Superior temporal gyrus (tissue), 1 donor: ENCODE measurements around the gene MAFG.

Experiments
- DNase-seq: peaks from one replicate; pipeline ENCODE4 v3.0.0-alpha.2; 2016; ENCODE audit errors: extremely low spot score

Gene MAFG

DNA sequence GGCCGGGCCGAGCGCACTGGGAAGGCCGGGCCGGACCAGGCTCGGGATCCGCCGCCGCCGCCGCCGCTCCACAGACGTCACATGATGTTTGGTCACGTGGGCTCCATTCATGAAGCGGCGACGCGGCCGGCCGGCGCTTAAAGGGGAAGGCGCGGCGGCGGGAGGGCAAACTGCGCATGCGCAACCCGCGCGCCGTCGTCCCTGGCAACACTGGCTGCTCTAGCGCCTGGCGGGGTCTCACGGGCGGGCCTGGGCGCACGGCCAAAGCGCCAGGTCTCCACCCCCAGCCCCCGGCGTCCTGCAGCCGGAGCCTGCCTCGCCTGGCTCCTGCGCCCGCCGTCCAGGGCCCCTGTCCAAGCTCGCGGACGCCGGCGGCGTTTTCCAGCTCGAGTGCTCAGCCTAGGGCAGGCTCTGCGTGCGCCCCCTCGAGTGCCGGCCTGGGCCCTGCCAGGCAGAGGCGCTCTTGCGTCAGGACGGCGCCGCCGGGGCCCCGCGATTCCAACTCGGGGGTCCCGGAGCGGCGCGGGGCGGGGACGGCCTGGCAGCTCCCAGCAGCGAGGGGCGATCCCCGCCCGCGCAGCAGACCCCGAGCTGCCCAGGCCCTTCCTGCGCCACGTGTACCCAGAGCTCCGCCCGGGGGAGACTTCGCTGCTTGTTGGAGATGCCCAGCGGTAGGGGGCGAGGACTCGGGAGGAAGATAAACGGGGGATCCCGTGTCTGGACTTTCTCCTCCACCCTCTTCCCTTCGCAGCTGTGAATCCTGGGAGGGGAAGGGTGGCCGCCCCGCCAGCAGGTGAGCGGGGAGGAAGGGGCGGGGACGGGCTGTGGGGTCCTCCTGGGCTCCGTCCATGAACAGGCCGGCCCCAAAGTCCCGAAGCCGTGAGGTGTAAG lies at the start of gene MAFG:
Gene MAFG (minus strand): TSS at position 83 of the 891 bp plus-strand sequence. CDS start 4,550 bp downstream, outside the sequence.
- peak; percentile 96 for DNase-seq

GRCh38 chr17:81976332-81977210 lies 49.0 kb upstream of the MAFG start:
- DNase-seq: no peak

GRCh38 chr17:81973432-81973831 lies 45.9 kb upstream of the MAFG start:
- no peak for DNase-seq

- DNase-seq: no peak
These were observed 41.6 kb upstream of the MAFG start for GRCh38 chr17:81968850-81969812.

DNA sequence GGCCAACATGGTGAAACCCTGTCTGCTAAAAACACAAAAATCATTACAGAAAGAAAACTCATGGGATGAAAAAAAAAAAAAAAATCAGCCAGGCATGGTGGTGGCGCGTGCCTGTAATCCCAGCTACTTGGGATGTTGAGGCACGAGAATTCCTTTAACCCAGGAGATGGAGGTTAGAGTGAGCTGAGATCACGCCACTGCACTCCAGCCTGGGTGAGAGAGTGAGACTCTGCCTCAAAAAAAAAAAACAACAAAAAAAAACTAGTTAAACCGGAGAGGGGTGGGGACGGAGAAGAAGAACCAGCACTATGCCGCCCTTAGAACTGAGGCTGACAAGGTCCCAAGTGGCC lies 40.8 kb upstream of the MAFG start:
- no peak for DNase-seq

DNA sequence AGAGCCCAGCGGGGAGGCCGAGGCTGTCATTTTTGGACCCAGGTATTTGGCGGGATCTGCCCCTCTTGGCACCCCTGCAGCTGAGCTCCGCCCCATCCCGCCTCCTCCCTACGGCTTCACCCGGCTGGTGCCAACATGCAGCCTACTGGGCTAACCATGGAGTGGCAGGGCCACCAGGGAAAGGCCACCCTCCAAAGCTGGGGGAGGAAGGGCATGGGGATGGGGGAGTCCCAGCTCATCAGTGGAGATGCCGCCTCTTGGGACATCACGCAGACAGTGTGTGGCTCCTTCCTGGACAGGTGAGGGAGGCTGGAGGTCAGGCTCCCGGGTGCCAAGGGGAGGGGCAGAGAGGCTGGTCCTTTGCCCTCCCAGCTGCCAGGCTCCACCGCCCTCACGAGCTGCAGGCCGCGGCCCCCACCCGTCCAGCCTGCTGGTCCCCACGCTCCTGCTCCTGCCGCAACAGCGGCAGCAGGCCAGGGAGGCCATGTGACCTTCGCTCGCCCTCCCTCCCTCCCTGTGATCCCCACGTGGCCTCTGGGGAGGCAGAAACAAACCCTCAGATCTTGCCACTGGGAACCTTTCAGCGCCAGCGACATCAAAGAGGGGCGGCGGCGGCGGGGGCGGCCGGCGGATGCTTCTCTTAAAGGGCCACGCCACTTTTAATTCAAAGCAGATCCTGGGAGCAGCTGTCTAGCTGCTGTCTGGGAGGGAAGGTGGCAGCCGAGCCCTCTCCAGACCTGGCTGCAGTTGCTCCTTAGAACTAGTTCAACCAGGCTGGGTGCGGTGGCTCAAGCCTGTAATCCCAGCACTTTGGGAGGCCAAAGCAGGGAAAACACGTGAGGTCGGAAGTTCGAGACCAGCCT lies 40.2 kb upstream of the MAFG start:
- peak; percentile 84 for DNase-seq

GRCh38 chr17:81967244-81967532 lies 39.7 kb upstream of the MAFG start:
- DNase-seq: no peak

GRCh38 chr17:81966343-81967243 lies 39.1 kb upstream of the MAFG start:
- no peak for DNase-seq

DNA sequence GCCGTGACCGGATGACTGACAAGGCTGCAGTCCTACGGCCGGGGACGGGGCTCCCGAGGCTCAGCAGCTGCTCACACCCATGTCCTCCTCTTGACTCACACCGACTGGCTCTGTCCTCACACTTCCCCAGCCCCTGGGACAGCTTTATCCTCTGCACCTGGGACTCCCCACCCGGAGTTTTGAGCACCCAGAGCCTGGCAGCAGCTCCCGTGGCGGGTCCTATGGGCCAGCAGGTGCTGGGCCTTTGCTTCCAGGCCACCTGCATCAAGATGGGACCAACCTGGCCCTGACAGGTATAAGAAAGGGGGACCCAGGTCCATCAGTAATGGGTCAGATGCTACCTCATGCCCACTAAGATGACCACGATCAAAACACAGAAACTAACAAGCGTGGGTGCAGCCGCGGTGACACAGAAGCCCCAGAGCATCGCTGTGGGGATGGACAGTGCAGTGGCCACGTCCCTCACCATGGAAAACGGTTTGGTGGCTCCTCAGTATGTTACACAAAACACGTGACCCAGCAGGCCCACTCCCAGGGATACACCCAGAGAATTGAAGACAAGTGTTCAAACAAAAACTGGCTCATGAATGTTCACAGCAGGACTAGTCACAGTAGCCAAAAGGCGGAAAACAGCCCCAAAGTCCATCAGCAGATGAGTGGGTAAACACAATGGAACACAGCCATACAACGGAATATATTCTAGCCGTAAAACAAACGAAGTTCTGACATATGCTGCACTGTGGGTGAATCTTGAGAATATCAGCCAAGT lies 36.7 kb upstream of the MAFG start:
- no peak for DNase-seq

DNA sequence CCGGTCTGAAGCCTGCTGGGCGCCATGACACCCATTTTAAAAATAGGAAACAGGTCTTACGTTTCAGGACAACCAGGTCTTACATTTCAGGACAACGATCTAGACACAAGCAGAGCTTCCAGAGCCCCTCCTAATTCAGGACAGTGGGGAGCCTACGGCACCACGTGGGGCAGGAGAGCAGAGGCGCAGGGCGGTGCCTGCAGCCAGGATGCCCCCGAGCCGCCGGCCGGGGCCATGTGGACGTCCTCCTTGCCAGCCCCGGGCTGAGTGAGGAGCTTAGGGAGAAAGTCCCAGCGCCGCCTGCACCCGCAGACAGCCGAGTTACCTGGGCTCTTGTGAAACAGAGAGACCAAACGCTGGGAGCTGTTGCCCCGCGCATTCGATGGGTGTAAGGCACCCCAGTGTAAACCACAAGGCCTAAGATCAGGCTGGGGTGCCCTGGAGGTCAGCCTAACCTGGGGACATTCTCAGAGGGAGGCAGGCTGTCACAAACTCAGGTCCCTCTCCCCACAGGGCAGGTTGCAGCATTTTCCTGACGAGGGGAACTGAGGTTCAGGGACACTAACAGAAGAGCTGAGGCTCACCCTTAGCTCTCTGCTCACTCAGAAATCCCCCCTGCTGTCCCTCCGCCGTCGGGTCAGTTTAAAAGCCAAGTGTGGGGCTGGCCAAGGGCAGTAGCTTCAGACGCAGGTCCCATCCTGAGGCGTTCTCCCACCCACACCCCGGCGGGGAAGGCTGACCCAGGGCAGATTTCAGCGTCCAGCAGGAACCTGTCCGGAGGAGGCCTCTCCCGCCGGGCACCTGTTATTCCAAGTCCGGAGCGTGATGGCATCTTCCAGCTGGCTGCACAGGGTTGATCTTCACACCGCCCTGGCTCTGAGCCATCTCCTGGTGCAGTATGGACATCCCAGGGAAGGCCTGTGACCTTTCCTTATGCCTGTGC lies 35.2 kb upstream of the MAFG start:
- DNase-seq: no peak

GRCh38 chr17:81961521-81962498 lies 34.3 kb upstream of the MAFG start:
- DNase-seq: no peak

DNA sequence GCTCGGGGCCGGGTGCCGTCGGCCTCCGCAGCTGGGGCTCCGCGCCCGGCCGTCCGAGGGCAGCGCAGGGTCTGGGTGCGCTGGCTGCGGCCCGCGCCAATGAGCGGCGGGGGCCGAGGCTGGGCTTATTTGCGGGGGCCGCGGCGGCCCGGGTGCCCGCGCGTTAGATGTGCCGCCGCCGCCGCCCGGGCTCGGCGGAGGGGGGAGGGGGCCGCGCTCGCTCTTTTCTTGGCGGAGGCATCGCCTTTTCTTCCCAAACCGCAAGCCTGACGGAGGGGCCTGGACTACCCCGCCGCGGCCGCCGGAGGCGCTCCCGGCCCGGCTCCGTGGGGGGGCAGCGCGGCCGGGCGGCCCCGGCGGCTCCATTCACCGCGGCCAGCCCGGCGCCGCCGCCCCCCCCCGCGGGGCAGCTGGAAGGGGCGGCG lies 33.6 kb upstream of the MAFG start, which contains the start of gene NOTUM:
Gene NOTUM (minus strand): TSS at position 101 of the 425 bp plus-strand sequence. CDS start 278 bp downstream, outside the sequence.
- DNase-seq: no peak

GRCh38 chr17:81960130-81960958 lies 32.8 kb upstream of the MAFG start:
- no peak for DNase-seq

GRCh38 chr17:81959362-81960129 lies 32.0 kb upstream of the MAFG start:
- peak; percentile 62 for DNase-seq
